Astrocyte (in vitro differentiated cells and primary cell): ENCODE data around the gene ATG7.

ENCODE experiments used
- CTCF ChIP-seq: IDR thresholded peaks from 2 replicates; pipeline ENCODE4 v1.5.1; 2011; ENCODE audit warnings: low read depth, mild to moderate bottlenecking, inconsistent platforms, low read length, moderate library complexity; ENCODE audit not compliant: insufficient read depth
- EZH2 ChIP-seq: IDR thresholded peaks from 2 replicates; pipeline ENCODE4 v1.6.1; 2012; ENCODE audit warnings: mild to moderate bottlenecking, low read length, inconsistent platforms; ENCODE audit not compliant: insufficient read depth

GRCh38 chr3:11604139-11604892 lies 332.1 kb downstream of the ATG7 start:
- no peak for TF ChIP-seq CTCF
- no peak for TF ChIP-seq EZH2
